ENCODE data around the gene ORC6. TPM values are rescaled to one million over a fixed set of nuclear protein-coding genes. Genes with fewer than 3 reads are reported as not detected.

ORC6 gene
- total and polyA plus RNA-seq, 2 experiments from 2014 or later, result 15.4 to 15.8 TPM

GRCh38 chr16:46743232-46743719, 53.8 kb downstream of the ORC6 start:
- H3K4me2 ChIP-seq, result peak overlapping the region; percentile 28
- no peak for DNase-seq (ENCODE audit: low spot score)
- WGBS (ENCODE audit: low lambda C conversion rate, missing lambda C conversion rate), result 37% methylated on average over 10 of the region's 10 CpGs
- H3K27me3 ChIP-seq, result no peaks in the 10 kb centered on the region
- H3K36me3 ChIP-seq (replicated peaks; ENCODE audit: insufficient read depth, low read depth), result no peaks in the 10 kb centered on the region
- TF ChIP-seq EZH2 (IDR thresholded peaks at IDR 0.05; ENCODE audit: borderline replicate concordance) (no peak), EZH2phosphoT487 (IDR thresholded peaks at IDR 0.05; ENCODE audit: low read depth, severe bottlenecking, unreplicated experiment) (no peak), CTCF (IDR thresholded peaks at IDR 0.05; ENCODE audit: poor library complexity) (no peak)
- H3K9me3 ChIP-seq (ENCODE audit: low read depth), result no peaks in the 10 kb centered on the region
- H3K27ac ChIP-seq, result no peak overlapping the region
- H3K9me2 ChIP-seq (replicated peaks; ENCODE audit: insufficient read depth), result no peaks in the 10 kb centered on the region
- H2AFZ ChIP-seq, result no peak overlapping the region
- no peak overlapping the region for H3K4me3 ChIP-seq
- H3K4me1 ChIP-seq (ENCODE audit: insufficient read depth), result peaks cover 15% of the 10 kb centered on the region
- no peaks in the 10 kb centered on the region for H3K79me2 ChIP-seq
- H4K20me1 ChIP-seq (ENCODE audit: insufficient read depth, poor library complexity, severe bottlenecking), result no peaks in the 10 kb centered on the region

GRCh38 chr16:46745617-46746016, 56.2 kb downstream of the ORC6 start:
- Histone ChIP-seq H3K4me2 (no peak overlapping the region), H3K4me1 (ENCODE audit: insufficient read depth) (peaks cover 22% of the 10 kb centered on the region), H3K36me3 (replicated peaks; ENCODE audit: insufficient read depth, low read depth) (no peaks in the 10 kb centered on the region), H4K20me1 (ENCODE audit: insufficient read depth, poor library complexity, severe bottlenecking) (no peaks in the 10 kb centered on the region), H3K79me2 (no peaks in the 10 kb centered on the region), H2AFZ (no peak overlapping the region), H3K4me3 (no peak overlapping the region), H3K9me2 (replicated peaks; ENCODE audit: insufficient read depth) (no peaks in the 10 kb centered on the region), H3K27ac (no peak overlapping the region), H3K9me3 (ENCODE audit: low read depth) (no peaks in the 10 kb centered on the region), H3K27me3 (no peaks in the 10 kb centered on the region)
- DNase-seq (ENCODE audit: low spot score), result no peak
- 81% methylated on average over 7 of the region's 7 CpGs for WGBS (ENCODE audit: low lambda C conversion rate, missing lambda C conversion rate)
- TF ChIP-seq CTCF (IDR thresholded peaks at IDR 0.05; ENCODE audit: poor library complexity) (no peak), EZH2phosphoT487 (IDR thresholded peaks at IDR 0.05; ENCODE audit: low read depth, severe bottlenecking, unreplicated experiment) (no peak), EZH2 (IDR thresholded peaks at IDR 0.05; ENCODE audit: borderline replicate concordance) (no peak)

GRCh38 chr16:46746821-46747776, 57.6 kb downstream of the ORC6 start:
- Histone ChIP-seq H3K9me2 (replicated peaks; ENCODE audit: insufficient read depth) (no peaks in the 10 kb centered on the region), H3K9me3 (ENCODE audit: low read depth) (no peaks in the 10 kb centered on the region), H4K20me1 (ENCODE audit: insufficient read depth, poor library complexity, severe bottlenecking) (no peaks in the 10 kb centered on the region), H3K4me3 (no peak overlapping the region), H3K36me3 (replicated peaks; ENCODE audit: insufficient read depth, low read depth) (no peaks in the 10 kb centered on the region), H3K27me3 (no peaks in the 10 kb centered on the region), H3K27ac (no peak overlapping the region), H3K4me2 (no peak overlapping the region), H3K4me1 (ENCODE audit: insufficient read depth) (peaks cover 22% of the 10 kb centered on the region), H2AFZ (no peak overlapping the region), H3K79me2 (no peaks in the 10 kb centered on the region)
- 69% methylated on average over 15 of the region's 15 CpGs for whole genome bisulfite sequencing (ENCODE audit: low lambda C conversion rate, missing lambda C conversion rate)
- TF ChIP-seq CTCF (IDR thresholded peaks at IDR 0.05; ENCODE audit: poor library complexity) (no peak), EZH2phosphoT487 (IDR thresholded peaks at IDR 0.05; ENCODE audit: low read depth, severe bottlenecking, unreplicated experiment) (no peak)
- DNase-seq (ENCODE audit: low spot score), result no peak

Other genes with a start within 250 kb of the ORC6 start
- gene SHCBP1, start 68.3 kb upstream of the ORC6 start, total RNA-seq, result 2.7 and 3.2 TPM in 2 replicates
- gene SHCBP1, start 68.3 kb upstream of the ORC6 start, polyA plus RNA-seq, result 3.2 and 4.0 TPM in 2 replicates
- 221 and 224 TPM in 2 replicates for gene VPS35, start 481 bp upstream of the ORC6 start, total RNA-seq
- 110 and 127 TPM in 2 replicates for gene VPS35, start 481 bp upstream of the ORC6 start, polyA plus RNA-seq
- 2.0 and 6.5 TPM in 2 replicates for gene MYLK3, start 58.7 kb downstream of the ORC6 start, total RNA-seq
- gene MYLK3, start 58.7 kb downstream of the ORC6 start, polyA plus RNA-seq, result 1.9 and 2.5 TPM in 2 replicates
- gene C16orf87, start 141.5 kb downstream of the ORC6 start, total RNA-seq, result 25.1 and 31.9 TPM in 2 replicates
- gene C16orf87, start 141.5 kb downstream of the ORC6 start, polyA plus RNA-seq, result 24.9 and 27.5 TPM in 2 replicates
- 37.4 and 41.0 TPM in 2 replicates for gene GPT2, start 194.7 kb downstream of the ORC6 start, total RNA-seq
- gene GPT2, start 194.7 kb downstream of the ORC6 start, polyA plus RNA-seq, result 38.9 and 51.3 TPM in 2 replicates

All from hepatocyte (in vitro differentiated cells).